Measurements from ENCODE around the gene JMJD6.
"Not testable (repeated sequence)": the region's sequence is repeated elsewhere in the genome, so short reads cannot be mapped to it uniquely, and the experiment has no call there.

Gene JMJD6

GRCh38 chr17:76736349-76737081 is 10.1 kb upstream of the JMJD6 start:
- peak; percentile 61 for DNase-seq

- DNase-seq, result no peak
These were observed 9.4 kb upstream of the JMJD6 start for GRCh38 chr17:76735586-76736348.

GRCh38 chr17:76735006-76735405 is 8.6 kb upstream of the JMJD6 start:
- DNase-seq, result no peak

- DNase-seq, result no peak
These were observed 7.9 kb upstream of the JMJD6 start for GRCh38 chr17:76734080-76734840.

GRCh38 chr17:76733618-76733957 is 7.2 kb upstream of the JMJD6 start:
- no peak for DNase-seq

- DNase-seq, result no peak
These were observed 6.6 kb upstream of the JMJD6 start for GRCh38 chr17:76732734-76733617.

GRCh38 chr17:76731800-76732733 is 5.7 kb upstream of the JMJD6 start:
- DNase-seq, result not testable (repeated sequence)

- no peak for DNase-seq
These were observed 1.5 kb upstream of the JMJD6 start for GRCh38 chr17:76727745-76728456.

GRCh38 chr17:76726776-76727718 is 641 bp upstream of the JMJD6 start, which contains the start of gene METTL23:
METTL23 (plus strand) TSS chr17:76726839; CDS start chr17:76729711, 2,872 bp downstream.
- DNase-seq, result peak; percentile 83

- peak; percentile 70 for DNase-seq
These were observed 701 bp downstream of the JMJD6 start for GRCh38 chr17:76725580-76726230.

- DNase-seq, result no peak
These were observed 2.6 kb downstream of the JMJD6 start for GRCh38 chr17:76723812-76724211.

GRCh38 chr17:76722977-76723376 is 3.4 kb downstream of the JMJD6 start:
- not testable (repeated sequence) for DNase-seq

- DNase-seq, result no peak
These were observed 4.1 kb downstream of the JMJD6 start for GRCh38 chr17:76722279-76722678.

- no peak for DNase-seq
These were observed 4.9 kb downstream of the JMJD6 start for GRCh38 chr17:76721463-76721862.

- no peak for DNase-seq
These were observed 5.5 kb downstream of the JMJD6 start for GRCh38 chr17:76720941-76721340.

- no peak for DNase-seq
These were observed 6.2 kb downstream of the JMJD6 start for GRCh38 chr17:76720211-76720610.

- no peak for DNase-seq
These were observed 7.9 kb downstream of the JMJD6 start for GRCh38 chr17:76718516-76718915.

GRCh38 chr17:76716839-76717215 is 9.6 kb downstream of the JMJD6 start:
- no peak for DNase-seq

All from NK-92 treated with Interleukin-12 subunit alpha and Interleukin-12 subunit beta, amount 100 ng/mL, for 24 hours (cell line).